Heart right ventricle (tissue), 16 donors: ENCODE data around the gene GBE1. TPM values are rescaled to one million over a fixed set of nuclear protein-coding genes. Genes with fewer than 3 reads are reported as not detected.

Experiments used
- ATAC-seq, 8 donors: fragments of 200-7000 bp; cut with Tn5 transposase; one replicate each; pipeline ENCODE4 v1.9.1; 2020; ENCODE audit warnings: mild to moderate bottlenecking in 8 of 8, moderate library complexity in 8 of 8, moderate number of reproducible peaks in 1 of 8
- DNase-seq, 2 donors: peaks; one replicate each; pipeline ENCODE4 v3.0.0-alpha.2; 2020
- H3K27ac ChIP-seq, 10 donors: fragments of 200-600 bp; sonication (generic) in 2 of 10; one replicate each; pipeline versions ENCODE4 v1.5.0 to v1.8.0; 2020 to 2022; ENCODE audit warnings: mild to moderate bottlenecking in 3 of 10
- H3K27me3 ChIP-seq, 7 donors: fragments of 200-600 bp; one replicate each; pipeline ENCODE4 v1.8.0; 2021 to 2022; ENCODE audit warnings: mild to moderate bottlenecking in 2 of 7
- H3K36me3 ChIP-seq, 9 donors: fragments of 200-600 bp; sonication (generic) in 1 of 9; one replicate each; pipeline versions ENCODE4 v1.5.0 to v1.8.0; 2020 to 2022; ENCODE audit warnings: mild to moderate bottlenecking in 2 of 9
- H3K4me1 ChIP-seq, 9 donors: fragments of 200-600 bp; sonication (generic) in 1 of 9; one replicate each; pipeline versions ENCODE4 v1.5.0 to v1.8.0; 2020 to 2022; ENCODE audit warnings: mild to moderate bottlenecking in 4 of 9
- H3K4me3 ChIP-seq, 10 donors: fragments of 200-600 bp; sonication (generic) in 2 of 10; one replicate each; pipeline versions ENCODE4 v1.5.0 to v1.8.0; 2020 to 2022; ENCODE audit warnings: mild to moderate bottlenecking in 7 of 10, moderate library complexity in 2 of 10
- H3K9me3 ChIP-seq, 11 donors: fragments of 200-600 bp in 10 of 11; sonication (generic) in 2 of 11; one replicate each; pipeline versions ENCODE4 v1.5.0 to v1.8.0; 2013 to 2022; ENCODE audit warnings: mild to moderate bottlenecking in 2 of 11, control low read depth in 1 of 11, moderate library complexity in 1 of 11
- CTCF ChIP-seq, 9 donors: fragments of 200-600 bp; sonication (generic) in 2 of 9; IDR thresholded peaks; one replicate each; pipeline versions ENCODE4 v1.5.0 to v1.8.0; 2021 to 2022; ENCODE audit warnings: antibody characterized with exemption in 9 of 9, mild to moderate bottlenecking in 5 of 9, moderate library complexity in 1 of 9
- WGBS, 2 donors: extraction: QIAGEN DNeasy Blood & Tissue Kit; methylation state at CpG; one replicate each; pipeline ENCODE4 v1.1.7; 2013; ENCODE audit warnings: inconsistent platforms in 1 of 2; 5-methylcytosine and 5-hydroxymethylcytosine counted together
- intact Hi-C, 10 donors: fragments of 100-400 bp; cut with DNase I; formaldehyde crosslinking; loops; one replicate each; pipeline versions ENCODE4 v1.11.1 to v1.14.2; 2022
- polyA plus RNA-seq, 2 donors: library from polyadenylated mRNA; stranded (reverse); fragments of 200-250 nt; gene quantifications; one replicate each; pipeline ENCODE4 v1.2.3, GENCODE V29; 2013
- total RNA-seq, 10 donors: library from RNA; stranded (reverse); fragmentation: NEBNext Ultra II Directional in 3 of 10; extraction: Animal tissue kit (Norgen Biotek cat#: 25700) in 3 of 10; gene quantifications; one replicate each; pipeline versions ENCODE4 v1.2.1 to v1.2.4, GENCODE V29; 2021 to 2023
- donor health status: Arrhythmogenic right ventricular cardiomyopathy.
- donor health status: ischemic (EF 13 %, LVEDD 7.1; RV severe dilation, severe dysfunction).
- donor health status: healthy with polysubstance abuse.
- donor health status: DM: no; HTN: yes; CAD: no.
- donor health status: DM: no; HTN: no; CAD: no.
- donor health status: ischemic (EF 25% LVEDD 6.9; RV normal size, moderate dysfunction).
- donor health status: ischemic (EF 25% LVEDD 5.7; RV mildly dilated, moderate dysfunction).
- donor health status: healthy.
- donor health status: DM: yes; HTN: yes; CAD: no.
- donor health status: Ischemic cardiomyopathy.
- donor health status: ischemic (EF 35%, LVEDD 5.7; RV mildly dilated, moderate dysfunction).
- donor health status: nonischemic (EF 11% LVEDD 7.7; RV severe dilation, severe dysfunction).
- donor health status: DM: yes; HTN: yes; CAD: no.
- donor health status: PGD.
- donor health status: ischemic (EF 29% LVEDD 5.4; RV normal size, mild dysfunction).
- donor health status: nonischemic (EF 23%, LVEDD 6.1; RV moderate dilation, normal function).

The GBE1 gene
- total and polyA plus RNA-seq, 12 donors = 24.8 to 153 (median 98.8) TPM

DNA sequence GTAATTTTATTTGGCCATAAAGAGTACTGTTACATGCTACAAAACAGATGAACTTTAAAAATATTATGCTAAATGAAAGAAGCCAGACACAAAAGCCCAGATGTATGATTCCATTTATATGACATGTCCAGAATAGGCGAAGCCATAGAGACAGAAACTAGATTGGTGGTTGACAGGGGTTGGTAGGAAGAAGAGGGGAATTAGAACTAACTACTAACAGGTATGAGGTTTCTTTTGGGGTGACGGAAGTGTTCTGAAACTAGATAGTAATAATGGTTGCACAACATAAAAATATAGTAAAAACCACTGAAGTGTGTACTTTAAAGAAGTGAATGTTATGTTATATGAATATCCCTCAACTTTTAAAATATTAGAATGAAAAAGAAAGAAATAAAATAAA, 66.1 kb downstream of the GBE1 start:
- no peak overlapping the region for H3K4me3 ChIP-seq
- intact Hi-C loops = no loop called here
- 96 to 100% methylated on average over 2 of the region's 2 CpGs for WGBS, 2 donors
- TF ChIP-seq CTCF (IDR thresholded peaks at IDR 0.05) = no peak
- ATAC-seq (no peak), DNase-seq (no peak)
- H3K4me1 ChIP-seq = peaks cover 0 to 8% (median 0%) of the 10 kb centered on the region in 9 donors
- peaks cover 0 to 26% (median 0%) of the 10 kb centered on the region in 9 donors for H3K36me3 ChIP-seq
- H3K9me3 ChIP-seq = no peaks in the 10 kb centered on the region
- H3K27me3 ChIP-seq = no peaks in the 10 kb centered on the region
- no peak overlapping the region for H3K27ac ChIP-seq

DNA sequence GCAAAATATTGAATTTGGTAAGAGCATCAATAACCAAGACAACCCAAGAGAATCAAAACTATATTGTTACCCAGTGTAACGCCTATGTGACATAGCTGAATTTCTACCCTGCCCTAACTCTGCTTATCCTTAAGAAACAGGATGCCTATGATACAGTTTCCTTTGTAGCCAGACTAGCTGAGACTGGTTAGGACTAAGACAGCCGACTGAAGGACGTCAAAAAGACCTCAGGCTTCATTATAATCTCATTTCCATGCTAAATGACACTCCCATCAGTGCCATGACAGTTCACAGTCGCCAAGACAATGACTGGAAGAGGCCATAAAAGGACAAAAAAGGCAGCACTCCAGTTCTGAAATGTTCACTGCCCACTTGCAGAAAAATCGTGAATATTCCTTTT, 66.8 kb downstream of the GBE1 start:
- Histone ChIP-seq H3K27ac (no peak overlapping the region), H3K4me1 (peaks cover 0 to 8% (median 0%) of the 10 kb centered on the region in 9 donors), H3K27me3 (no peaks in the 10 kb centered on the region), H3K9me3 (no peaks in the 10 kb centered on the region), H3K4me3 (no peak overlapping the region), H3K36me3 (peaks cover 0 to 23% (median 0%) of the 10 kb centered on the region in 9 donors)
- DNase-seq (no peak), ATAC-seq (no peak)
- WGBS, 2 donors = 91 to 95% methylated on average over 5 of the region's 5 CpGs
- intact Hi-C loops = no loop called here
- TF ChIP-seq CTCF (IDR thresholded peaks at IDR 0.05) = no peak

GRCh38 chr3:81692766-81693165, 68.7 kb downstream of the GBE1 start:
- Histone ChIP-seq H3K27ac (no peak overlapping the region), H3K27me3 (no peaks in the 10 kb centered on the region), H3K9me3 (no peaks in the 10 kb centered on the region), H3K36me3 (peaks cover 0 to 13% (median 0%) of the 10 kb centered on the region in 9 donors), H3K4me3 (no peak overlapping the region), H3K4me1 (peaks cover 0 to 8% (median 0%) of the 10 kb centered on the region in 9 donors)
- WGBS, 2 donors = 71 to 73% methylated on average over 1 of the region's 1 CpG
- no peak for DNase-seq
- no peak for ATAC-seq
- TF ChIP-seq CTCF (IDR thresholded peaks at IDR 0.05) = no peak
- intact Hi-C loops = no loop called here

DNA sequence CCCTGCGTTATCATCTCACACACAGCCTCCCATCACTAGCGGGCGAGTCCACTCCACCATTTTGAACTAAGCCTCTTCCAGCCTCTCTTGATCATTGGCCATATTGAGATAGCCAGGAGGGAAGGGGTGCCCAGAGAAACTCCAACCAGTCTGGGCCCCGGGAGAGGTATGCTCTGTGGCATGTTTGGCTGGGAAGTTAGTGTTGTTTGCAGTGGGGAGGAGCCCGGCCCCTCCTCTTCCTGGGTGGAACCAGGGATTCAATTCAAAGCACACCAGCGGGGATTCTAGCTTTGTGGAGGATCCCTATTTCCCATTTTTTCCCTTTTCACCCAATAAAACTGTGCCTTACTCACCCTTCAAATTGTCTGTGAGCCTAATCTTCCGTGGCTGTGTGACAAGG, 71.8 kb downstream of the GBE1 start:
- DNase-seq (no peak), ATAC-seq (no peak)
- Histone ChIP-seq H3K4me3 (no peak overlapping the region), H3K36me3 (peaks cover 0 to 33% (median 0%) of the 10 kb centered on the region in 9 donors), H3K9me3 (no peaks in the 10 kb centered on the region), H3K27me3 (no peaks in the 10 kb centered on the region), H3K27ac (no peak overlapping the region), H3K4me1 (peaks cover 0 to 10% (median 0%) of the 10 kb centered on the region in 9 donors)
- intact Hi-C loops = no loop called here
- WGBS, 2 donors = 93 to 95% methylated on average over 7 of the region's 7 CpGs
- TF ChIP-seq CTCF (IDR thresholded peaks at IDR 0.05) = no peak
